CD14-positive monocyte (primary cell): ENCODE results near the gene ACBD6. TPM values are rescaled to one million over a fixed set of nuclear protein-coding genes. Genes with fewer than 3 reads are reported as not detected.
A peak's percentile ranks its signal among the peaks of the same experiment; 100 is the strongest.

Source experiments
- DNase-seq, 3 donors: peaks; one replicate each; pipeline ENCODE4 v3.0.0-alpha.2; 2011 to 2022
- H2AFZ ChIP-seq: 2 replicates; pipeline ENCODE4 v1.6.0; 2012; ENCODE audit warnings: mild to moderate bottlenecking, low read depth, low read length, inconsistent platforms; ENCODE audit not compliant: insufficient read depth, poor library complexity, severe bottlenecking
- H3K27ac ChIP-seq, 2 donors: 1 replicate in 1 of 2; 2 replicates in 1 of 2; pipeline ENCODE4 v1.5.1; 2012 to 2013; ENCODE audit warnings: low read length in 2 of 2, control low read depth in 1 of 2, inconsistent platforms in 1 of 2, low read depth in 1 of 2, mild to moderate bottlenecking in 1 of 2
- H3K27me3 ChIP-seq, 2 donors: one replicate each; pipeline versions ENCODE4 v1.6.0 to v1.6.1; 2011 to 2013; ENCODE audit warnings: low read length in 2 of 2; ENCODE audit not compliant: control insufficient read depth in 2 of 2, insufficient read depth in 2 of 2
- H3K36me3 ChIP-seq, 2 donors: replicated peaks in 1 of 2; 1 replicate in 1 of 2; 2 replicates in 1 of 2; pipeline versions ENCODE4 v1.5.1 to v1.6.1; 2012 to 2013; ENCODE audit warnings: low read length in 2 of 2, control low read depth in 1 of 2, inconsistent platforms in 1 of 2, mild to moderate bottlenecking in 1 of 2; ENCODE audit not compliant: insufficient read depth in 2 of 2, control insufficient read depth in 1 of 2
- H3K4me1 ChIP-seq, 2 donors: 1 replicate in 1 of 2; 2 replicates in 1 of 2; pipeline versions ENCODE4 v1.5.1 to v1.6.1; 2012 to 2013; ENCODE audit warnings: low read length in 2 of 2, control low read depth in 1 of 2, inconsistent platforms in 1 of 2, mild to moderate bottlenecking in 1 of 2, moderate library complexity in 1 of 2; ENCODE audit not compliant: insufficient read depth in 2 of 2, control insufficient read depth in 1 of 2
- H3K4me2 ChIP-seq: replicated peaks from 2 replicates; pipeline ENCODE3; 2012; ENCODE audit warnings: low read length, moderate library complexity, mild to moderate bottlenecking; ENCODE audit not compliant: poor library complexity, severe bottlenecking; ENCODE audit errors: extremely low read depth
- H3K4me3 ChIP-seq, 3 experiments: fragments of 200-600 bp in 1 of 3; sonication (generic) in 1 of 3; replicated peaks in 1 of 3; 1 replicate in 2 of 3; 2 replicates in 1 of 3; pipeline ENCODE4 v1.5.1; 2011 to 2013; ENCODE audit warnings: low read length in 3 of 3, mild to moderate bottlenecking in 3 of 3, control low read depth in 2 of 3, low read depth in 2 of 3, inconsistent platforms in 1 of 3, moderate library complexity in 1 of 3
- H3K79me2 ChIP-seq: 2 replicates; pipeline ENCODE4 v1.6.0; 2012; ENCODE audit warnings: mild to moderate bottlenecking, control low read depth, inconsistent platforms, low read length, moderate library complexity; ENCODE audit not compliant: insufficient read depth
- H3K9ac ChIP-seq: 2 replicates; pipeline ENCODE4 v1.6.0; 2017; ENCODE audit warnings: low read length, mild to moderate bottlenecking; ENCODE audit not compliant: insufficient read depth, poor library complexity, severe bottlenecking
- H3K9me3 ChIP-seq, 2 donors: replicated peaks in 1 of 2; 1 replicate in 1 of 2; 2 replicates in 1 of 2; pipeline versions ENCODE4 v1.5.1 to v1.6.1; 2012 to 2013; ENCODE audit warnings: low read length in 2 of 2, control low read depth in 1 of 2; ENCODE audit not compliant: control insufficient read depth in 1 of 2, insufficient read depth in 1 of 2
- H4K20me1 ChIP-seq: 2 replicates; pipeline ENCODE4 v1.6.0; 2012; ENCODE audit warnings: mild to moderate bottlenecking, low read length, control low read depth, moderate library complexity; ENCODE audit not compliant: insufficient read depth
- H3K27ac Mint-ChIP-seq, 7 donors: one replicate each; pipeline ENCODE4 v1.8.0; 2020; ENCODE audit warnings: mild to moderate bottlenecking in 7 of 7, mixed read lengths in 7 of 7, moderate library complexity in 6 of 7, inconsistent platforms in 2 of 7
- H3K27me3 Mint-ChIP-seq, 3 donors: one replicate each; pipeline ENCODE4 v1.8.0; 2021 to 2022; ENCODE audit warnings: low read depth in 3 of 3, mild to moderate bottlenecking in 3 of 3, mixed read lengths in 3 of 3, moderate library complexity in 3 of 3, inconsistent platforms in 1 of 3
- H3K36me3 Mint-ChIP-seq, 2 donors: one replicate each; pipeline ENCODE4 v1.8.0; 2020; ENCODE audit warnings: mixed read lengths in 2 of 2, inconsistent platforms in 1 of 2, mild to moderate bottlenecking in 1 of 2
- H3K4me1 Mint-ChIP-seq: one replicate; pipeline ENCODE4 v1.8.0; 2020; ENCODE audit warnings: mild to moderate bottlenecking, mixed read lengths
- H3K4me3 Mint-ChIP-seq, 2 donors: one replicate each; pipeline ENCODE4 v1.8.0; 2020; ENCODE audit warnings: mild to moderate bottlenecking in 2 of 2, mixed read lengths in 2 of 2, moderate library complexity in 1 of 2
- H3K9me3 Mint-ChIP-seq, 7 donors: one replicate each; pipeline ENCODE4 v1.8.0; 2020 to 2022; ENCODE audit warnings: mixed read lengths in 7 of 7, mild to moderate bottlenecking in 6 of 7, moderate library complexity in 6 of 7, inconsistent platforms in 2 of 7
- CTCF ChIP-seq: fragments of 200-600 bp; IDR thresholded peaks from one replicate; pipeline ENCODE4 v1.8.0; 2022; ENCODE audit warnings: antibody characterized with exemption, mild to moderate bottlenecking
- WGBS: methylation state at CpG from one replicate; pipeline ENCODE4 v1.1.5; 2013; ENCODE audit warnings: missing lambda C conversion rate; ENCODE audit not compliant: insufficient coverage; 5-methylcytosine and 5-hydroxymethylcytosine counted together
- intact Hi-C, 2 donors: fragments of 100-400 bp; cut with micrococcal nuclease; formaldehyde crosslinking; loops; one replicate each; pipeline versions ENCODE4 v1.15.0 to v1.15.1; 2023
- polyA plus RNA-seq, 3 donors: library from polyadenylated mRNA; depleted of rRNA in 1 of 3; unstranded in 2 of 3; stranded (reverse) in 1 of 3; fragments of 300-500 nt in 2 of 3; fragments of >200 nt in 1 of 3; fragmentation: Illumina TruSeq in 2 of 3; gene quantifications; 1 replicate in 2 of 3; 2 replicates in 1 of 3; pipeline ENCODE4 v1.2.3, GENCODE V29; 2012 to 2021

The ACBD6 gene
- polyA plus RNA-seq, 3 donors, result 19.3 to 35.3 (median 19.7) TPM

GRCh38 chr1:180503280-180503862 lies 994 bp upstream of the ACBD6 start:
- H3K27ac ChIP-seq, result peak overlapping the region; percentile 89 to 99
- H3K4me3 ChIP-seq, result peak overlapping the region; percentile 80 to 90 (median 80)
- DNase-seq, result peak in 2 of 3 donors; percentile 48 to 57
- H4K20me1 ChIP-seq, result no peaks in the 10 kb centered on the region
- H3K27me3 ChIP-seq, result no peaks in the 10 kb centered on the region
- Mint-ChIP-seq H3K27ac (peak overlapping the region; percentile 85 to 94 (median 91)), H3K27me3 (peaks cover 0 to 2% (median 0%) of the 10 kb centered on the region in 3 donors), H3K9me3 (no peaks in the 10 kb centered on the region), H3K4me1 (peaks cover 25% of the 10 kb centered on the region), H3K36me3 (peaks cover 0 to 5% of the 10 kb centered on the region in 2 donors), H3K4me3 (peak overlapping the region; percentile 99 to 100)
- no peaks in the 10 kb centered on the region for H3K9me3 ChIP-seq
- 4% methylated on average over 4 of the region's 8 CpGs for WGBS
- intact Hi-C loops, result no loop called here
- peaks cover 17 to 23% of the 10 kb centered on the region in 2 donors for H3K4me1 ChIP-seq
- H3K9ac ChIP-seq, result peak overlapping the region; percentile 97
- peak overlapping the region; percentile 83 for H3K4me2 ChIP-seq
- H2AFZ ChIP-seq, result peak overlapping the region; percentile 89
- no peak for TF ChIP-seq CTCF
- H3K36me3 ChIP-seq, result no peaks in the 10 kb centered on the region
- H3K79me2 ChIP-seq, result peaks cover 40% of the 10 kb centered on the region

GRCh38 chr1:180501865-180502360 lies 464 bp downstream of the ACBD6 start:
- H3K27me3 Mint-ChIP-seq, result peaks cover 0 to 2% (median 0%) of the 10 kb centered on the region in 3 donors
- H3K4me1 ChIP-seq, result peaks cover 17 to 23% of the 10 kb centered on the region in 2 donors
- WGBS, result under 1% methylated on average over 15 of the region's 18 CpGs
- H3K36me3 ChIP-seq, result no peaks in the 10 kb centered on the region
- H3K4me2 ChIP-seq, result peak overlapping the region; percentile 83
- no peaks in the 10 kb centered on the region for H3K9me3 Mint-ChIP-seq
- H3K4me3 Mint-ChIP-seq, result peak overlapping the region; percentile 99 to 100
- H3K4me3 ChIP-seq, result peak overlapping the region; percentile 80 to 90 (median 80)
- peak overlapping the region; percentile 89 for H2AFZ ChIP-seq
- DNase-seq, result peak in 1 of 3 donors; percentile 59
- no peak for TF ChIP-seq CTCF
- H3K4me1 Mint-ChIP-seq, result peaks cover 25% of the 10 kb centered on the region
- H3K9ac ChIP-seq, result peak overlapping the region; percentile 97
- H4K20me1 ChIP-seq, result no peaks in the 10 kb centered on the region
- H3K9me3 ChIP-seq, result no peaks in the 10 kb centered on the region
- intact Hi-C loops, result no loop called here
- peaks cover 53% of the 10 kb centered on the region for H3K79me2 ChIP-seq
- no peaks in the 10 kb centered on the region for H3K27me3 ChIP-seq
- H3K27ac ChIP-seq, result peak overlapping the region; percentile 89 to 99
- H3K36me3 Mint-ChIP-seq, result peaks cover 2 to 5% of the 10 kb centered on the region in 2 donors
- H3K27ac Mint-ChIP-seq, result peak overlapping the region; percentile 85 to 94 (median 91)
